Neural progenitor cell (in vitro differentiated cells): ENCODE measurements around the gene ITGBL1.

ENCODE experiments used
- EZH2 ChIP-seq: fragments of 200-600 bp; sonication (generic); IDR thresholded peaks from 2 replicates; pipeline ENCODE4 v1.6.1; 2017; ENCODE audit warnings: antibody characterized with exemption, mild to moderate bottlenecking, moderate library complexity
- TF ChIP-seq, protein P1 (sequence below): fragments of 200-600 bp; sonication (generic); IDR thresholded peaks from 2 replicates; pipeline ENCODE4 v1.5.1; 2017; ENCODE audit warnings: antibody characterized with exemption, mild to moderate bottlenecking

DNA sequence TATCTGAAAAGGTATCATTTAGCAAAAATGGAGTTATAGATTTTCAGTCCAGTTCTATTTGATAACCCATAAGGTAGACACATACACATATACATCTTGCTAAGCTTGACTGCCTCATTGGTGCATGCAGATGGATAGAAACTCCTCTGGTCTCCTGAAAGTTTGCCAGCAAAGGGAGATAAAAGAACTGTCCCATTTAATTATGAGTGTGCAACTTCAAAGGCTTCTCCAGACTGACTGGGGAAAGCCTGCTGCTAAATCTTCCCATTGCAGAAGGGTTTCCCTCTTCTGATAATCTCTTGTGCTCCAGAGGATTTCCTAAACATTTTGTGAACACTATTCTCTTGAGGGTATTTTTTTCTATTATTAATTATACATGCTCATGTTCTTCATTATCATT lies 131.9 kb downstream of the ITGBL1 start:
- TF ChIP-seq, protein P1, sequence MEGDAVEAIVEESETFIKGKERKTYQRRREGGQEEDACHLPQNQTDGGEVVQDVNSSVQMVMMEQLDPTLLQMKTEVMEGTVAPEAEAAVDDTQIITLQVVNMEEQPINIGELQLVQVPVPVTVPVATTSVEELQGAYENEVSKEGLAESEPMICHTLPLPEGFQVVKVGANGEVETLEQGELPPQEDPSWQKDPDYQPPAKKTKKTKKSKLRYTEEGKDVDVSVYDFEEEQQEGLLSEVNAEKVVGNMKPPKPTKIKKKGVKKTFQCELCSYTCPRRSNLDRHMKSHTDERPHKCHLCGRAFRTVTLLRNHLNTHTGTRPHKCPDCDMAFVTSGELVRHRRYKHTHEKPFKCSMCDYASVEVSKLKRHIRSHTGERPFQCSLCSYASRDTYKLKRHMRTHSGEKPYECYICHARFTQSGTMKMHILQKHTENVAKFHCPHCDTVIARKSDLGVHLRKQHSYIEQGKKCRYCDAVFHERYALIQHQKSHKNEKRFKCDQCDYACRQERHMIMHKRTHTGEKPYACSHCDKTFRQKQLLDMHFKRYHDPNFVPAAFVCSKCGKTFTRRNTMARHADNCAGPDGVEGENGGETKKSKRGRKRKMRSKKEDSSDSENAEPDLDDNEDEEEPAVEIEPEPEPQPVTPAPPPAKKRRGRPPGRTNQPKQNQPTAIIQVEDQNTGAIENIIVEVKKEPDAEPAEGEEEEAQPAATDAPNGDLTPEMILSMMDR = no peak
- no peak for TF ChIP-seq EZH2
